Erythroblast (primary cell): ENCODE measurements around the gene BIRC2.
"Not testable (repeated sequence)": the region's sequence is repeated elsewhere in the genome, so short reads cannot be mapped to it uniquely, and the experiment has no call there.

Experiments used
- DNase-seq, 2 experiments: peaks; one replicate each; lab custom pipeline; 2025; lab: John Stamatoyannopoulos, UW
- GATA1 ChIP-seq: IDR thresholded peaks from 2 replicates; pipeline ENCODE4 v1.6.1; 2011; ENCODE audit warnings: low read depth, mild to moderate bottlenecking, control low read depth, low read length, moderate library complexity
- POLR2A ChIP-seq: IDR thresholded peaks from 2 replicates; pipeline ENCODE4 v1.6.1; 2011; ENCODE audit warnings: mild to moderate bottlenecking, low read length

Gene BIRC2

DNA sequence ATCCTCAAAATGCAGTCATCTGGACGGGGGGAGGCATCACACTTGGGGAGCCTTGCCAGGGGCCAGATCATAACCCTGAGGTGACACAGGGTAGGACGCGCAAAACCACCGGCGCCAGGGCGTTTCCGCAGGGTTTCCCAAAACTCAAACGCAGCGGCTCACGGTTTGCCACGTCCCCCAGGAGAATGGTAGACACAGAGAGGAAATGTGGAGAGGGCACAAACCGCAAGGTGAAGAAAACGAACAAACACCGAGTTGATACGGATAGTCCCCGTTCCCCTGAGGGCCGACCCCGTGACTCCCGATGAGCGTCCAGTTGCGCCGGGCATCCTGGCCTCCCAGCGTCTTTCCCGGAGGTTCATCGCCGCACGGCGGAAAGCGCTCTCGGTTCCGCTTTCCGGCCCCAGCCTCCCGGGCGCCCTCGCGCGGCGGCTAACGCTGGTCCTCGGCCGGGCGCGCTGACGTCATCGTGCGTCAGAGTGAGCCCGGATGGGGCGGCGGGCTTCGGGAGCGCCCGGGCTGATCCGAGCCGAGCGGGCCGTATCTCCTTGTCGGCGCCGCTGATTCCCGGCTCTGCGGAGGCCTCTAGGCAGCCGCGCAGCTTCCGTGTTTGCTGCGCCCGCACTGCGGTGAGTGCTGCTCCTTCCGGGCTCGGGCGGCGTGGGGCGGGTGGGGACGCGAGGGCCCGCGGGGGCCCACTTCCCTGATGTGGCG, at the start of gene BIRC2:
Gene BIRC2, plus strand, starts transcription at position 467 of the 714 bp plus-strand sequence. CDS start 2,641 bp downstream, outside the sequence.
- TF ChIP-seq POLR2A (peak; percentile 97), GATA1 (no peak)
- peak; percentile 94 to 97 for DNase-seq

DNA sequence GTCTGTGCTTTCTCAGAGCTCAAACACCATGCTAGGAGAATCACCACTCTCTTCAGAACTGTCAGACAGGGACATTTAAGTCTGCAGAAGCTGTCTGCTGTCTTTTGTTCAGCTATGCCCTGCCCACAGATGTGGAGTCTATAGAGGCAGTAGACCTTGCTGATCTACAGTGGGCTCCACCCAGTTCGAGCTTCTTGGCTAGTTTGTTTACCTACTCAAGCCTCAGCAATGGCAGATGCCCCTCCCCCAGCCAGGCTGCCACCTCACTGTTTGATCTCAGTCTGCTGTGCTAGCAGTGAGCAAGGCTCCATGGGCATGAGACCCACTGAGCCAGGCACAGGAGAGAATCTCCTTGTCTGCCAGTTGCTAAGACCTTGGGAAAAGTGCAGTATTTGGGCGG, 46.2 kb upstream of the BIRC2 start:
- not testable (repeated sequence) for DNase-seq

DNA sequence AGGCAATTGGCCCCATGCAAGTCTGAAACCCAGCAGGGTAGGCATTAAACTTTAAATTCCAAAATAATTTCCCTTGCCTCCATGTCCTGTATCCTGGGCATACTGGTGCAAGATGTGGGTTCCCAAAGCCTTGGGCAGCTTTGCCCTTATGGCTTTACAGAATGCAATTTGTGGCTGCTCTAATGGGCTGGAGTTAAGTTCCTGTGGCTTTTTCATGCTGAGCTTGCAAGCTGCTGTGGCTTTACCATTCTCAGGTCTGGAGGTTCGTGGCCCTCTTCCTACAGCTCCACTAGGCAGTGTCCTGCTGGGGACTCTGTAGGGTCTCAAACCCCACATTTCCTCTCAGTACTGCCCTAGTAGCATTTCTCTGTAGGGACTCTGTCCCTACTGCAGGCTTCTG, 44.8 kb upstream of the BIRC2 start:
- TF ChIP-seq POLR2A = no peak
- TF ChIP-seq GATA1 = no peak
- DNase-seq = no peak

DNA sequence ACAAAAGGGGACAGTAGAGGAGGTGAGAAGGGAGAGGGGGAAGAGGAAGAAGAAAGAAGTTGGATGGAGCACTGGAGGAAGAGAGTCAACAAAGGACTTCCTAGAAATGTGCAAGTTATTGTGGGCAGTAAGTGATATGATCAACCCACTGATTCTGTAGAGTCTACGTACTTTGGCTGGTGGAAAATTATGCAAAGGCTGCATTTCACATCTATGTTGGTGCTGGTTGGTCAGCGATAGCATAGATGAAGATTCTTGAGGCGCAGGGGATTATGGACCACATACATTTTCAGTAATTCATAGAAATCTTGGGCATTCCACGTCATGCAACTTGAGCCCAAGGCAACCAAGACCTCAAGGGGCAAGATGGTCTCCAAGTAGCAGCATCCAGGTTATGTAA, 42.3 kb upstream of the BIRC2 start:
- no peak for DNase-seq
- TF ChIP-seq POLR2A (no peak), GATA1 (no peak)

DNA sequence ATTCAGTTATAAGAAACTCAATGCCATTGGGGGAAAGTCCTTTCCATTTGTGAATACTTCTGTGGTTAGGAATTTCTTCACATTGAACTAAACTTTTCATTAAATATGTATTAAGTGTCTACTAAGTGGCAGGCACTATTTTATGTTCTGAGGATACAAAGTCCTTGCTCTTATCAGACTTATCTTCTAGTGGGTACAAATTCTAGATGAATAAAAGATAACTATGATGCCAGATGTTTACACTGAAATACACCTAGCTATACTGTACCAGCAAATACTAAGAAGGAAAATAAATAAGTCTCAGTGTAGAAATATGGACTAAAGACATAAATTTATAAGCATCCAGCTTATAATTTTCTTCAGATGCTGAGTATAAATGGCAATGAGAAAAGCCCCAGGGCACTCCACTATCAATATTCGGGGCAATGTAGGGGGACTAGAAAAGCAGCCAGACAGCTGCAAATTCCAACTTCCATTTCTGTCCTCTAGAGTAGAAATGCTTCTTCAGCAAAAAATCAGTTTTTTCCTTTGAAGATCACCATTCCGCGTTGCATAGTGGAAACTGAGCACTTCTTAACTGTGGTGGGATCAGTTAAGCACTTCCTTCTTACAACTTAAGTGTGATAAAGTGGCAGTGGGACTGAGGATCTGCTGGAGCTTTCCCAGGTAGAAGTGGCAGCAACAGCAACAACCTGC, 41.5 kb upstream of the BIRC2 start:
- no peak for DNase-seq
- TF ChIP-seq POLR2A (no peak), GATA1 (no peak)

DNA sequence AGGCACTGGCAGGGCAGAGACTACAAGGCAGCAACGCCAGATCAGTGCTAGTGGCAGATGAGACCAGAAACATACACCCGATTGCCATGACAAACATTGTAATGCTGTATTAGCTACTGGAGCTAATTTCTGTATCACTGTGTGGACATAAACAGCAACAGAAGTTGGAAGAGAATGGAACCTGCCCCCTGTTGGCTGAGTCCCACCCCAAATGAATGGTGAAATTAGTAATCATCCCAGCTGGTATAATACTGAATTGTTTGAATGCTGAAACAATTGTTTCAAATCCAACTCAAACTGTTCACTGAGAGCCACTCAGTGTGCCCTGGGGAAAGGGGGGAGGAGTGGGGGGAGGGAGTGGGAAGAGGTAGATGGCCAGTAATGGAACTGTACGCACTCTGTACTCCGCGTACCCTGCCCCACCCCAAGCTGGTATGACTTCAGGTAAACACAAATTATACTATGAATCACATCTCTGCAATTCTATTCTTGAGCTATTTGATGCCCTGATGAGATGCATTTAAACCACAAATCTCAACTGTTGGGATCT, 40.9 kb upstream of the BIRC2 start:
- TF ChIP-seq POLR2A (no peak), GATA1 (no peak)
- DNase-seq = no peak

DNA sequence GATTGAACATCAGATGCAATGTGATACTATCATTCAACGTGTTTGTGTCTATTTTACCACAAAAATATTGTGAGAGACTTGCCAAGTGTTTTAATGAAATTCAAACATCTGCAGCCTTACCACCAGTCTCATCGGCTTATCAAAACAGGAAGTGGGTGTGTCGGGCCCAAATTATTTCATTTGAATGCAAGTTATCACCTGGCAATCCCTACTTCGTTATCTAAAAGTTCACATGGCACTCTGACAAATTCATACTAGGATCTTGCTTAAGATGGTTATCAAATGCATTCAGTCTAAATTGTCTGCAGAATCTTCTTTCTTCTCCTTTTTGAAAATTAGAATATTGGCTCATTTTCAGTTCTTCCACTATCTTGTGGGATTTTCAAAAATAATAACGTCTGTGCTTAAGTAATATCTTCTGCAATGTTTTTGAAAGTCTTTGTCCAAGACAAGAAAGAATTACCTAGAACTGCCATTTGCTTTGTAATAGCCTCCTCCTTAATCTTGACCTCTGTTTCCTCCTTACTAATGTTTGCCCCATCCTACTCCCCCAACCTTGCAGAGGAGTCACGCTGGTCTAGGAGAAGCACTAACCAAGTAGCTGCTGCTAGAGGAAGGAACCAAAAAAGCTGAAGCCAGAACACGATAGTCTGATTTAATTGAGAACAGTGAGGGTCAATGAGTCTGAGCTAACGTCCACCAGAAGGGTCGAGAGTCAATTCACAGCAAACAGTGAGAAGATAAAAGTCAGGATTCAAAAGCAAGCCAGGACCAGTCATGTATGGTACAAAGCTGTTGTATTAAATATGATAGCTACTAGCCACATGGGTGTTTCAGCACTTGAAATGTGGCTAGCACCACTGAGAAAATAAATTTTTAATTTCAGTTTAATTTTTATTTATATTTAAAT, 39.9 kb upstream of the BIRC2 start:
- DNase-seq = no peak
- TF ChIP-seq POLR2A (no peak), GATA1 (no peak)

DNA sequence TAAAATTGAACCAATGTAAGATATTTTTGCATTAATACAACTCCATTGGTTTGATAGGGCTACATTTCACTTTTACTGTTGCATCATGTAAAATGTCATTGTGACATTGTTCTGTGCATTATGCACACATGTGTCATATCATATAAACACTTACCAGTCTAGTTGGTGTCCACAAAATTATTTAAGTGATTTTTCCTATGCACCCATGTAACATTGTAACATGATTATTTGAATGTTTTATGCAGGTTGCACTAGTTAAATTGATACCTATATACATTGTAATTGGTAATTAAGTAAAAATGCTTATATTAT, 39.3 kb upstream of the BIRC2 start:
- TF ChIP-seq POLR2A = no peak
- no peak for TF ChIP-seq GATA1
- no peak for DNase-seq

DNA sequence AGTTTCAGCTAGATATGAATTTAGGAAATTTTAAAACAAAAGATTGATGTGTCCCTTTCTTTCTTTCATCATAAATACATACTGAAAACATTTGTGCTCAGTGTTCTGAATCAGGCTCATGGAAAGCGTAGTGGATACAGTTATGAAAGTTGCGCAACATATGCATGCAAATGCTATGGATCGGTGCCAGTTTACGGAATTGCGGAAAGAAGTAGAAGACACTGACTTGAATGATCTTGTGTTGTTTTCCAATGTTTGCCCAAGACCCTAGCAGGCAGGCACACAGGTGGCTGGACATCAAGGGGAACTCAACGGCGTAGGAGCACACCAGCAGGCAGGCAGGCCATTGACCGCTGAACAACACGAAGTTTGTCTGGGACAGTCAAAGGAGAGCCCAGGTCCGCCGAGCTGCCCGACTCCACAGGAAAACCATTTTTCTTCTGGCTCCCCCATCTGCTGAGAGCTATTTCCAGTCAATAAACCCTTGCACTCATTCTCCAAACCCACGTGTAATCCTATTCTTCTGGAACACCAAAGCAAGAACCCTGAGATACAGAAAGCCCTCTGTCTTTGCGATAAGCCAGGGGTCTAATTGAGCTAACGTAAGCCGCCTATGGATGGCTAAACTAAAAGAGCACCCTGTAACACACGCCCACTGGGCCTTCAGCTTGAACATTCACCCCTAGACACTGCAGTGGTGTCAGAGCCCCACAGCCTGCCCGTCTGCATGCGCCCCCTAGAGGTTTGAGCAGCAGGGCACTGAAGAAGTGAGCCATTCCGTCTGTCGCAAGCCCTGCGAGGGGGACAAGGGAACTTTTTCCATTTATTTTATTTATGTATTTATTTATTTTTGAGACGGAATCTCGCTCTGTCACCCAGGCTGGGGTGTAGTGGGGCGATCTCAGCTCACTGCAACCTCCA, 37.1 kb upstream of the BIRC2 start:
- peak; percentile 8 to 24 for DNase-seq
- TF ChIP-seq POLR2A (no peak), GATA1 (no peak)

DNA sequence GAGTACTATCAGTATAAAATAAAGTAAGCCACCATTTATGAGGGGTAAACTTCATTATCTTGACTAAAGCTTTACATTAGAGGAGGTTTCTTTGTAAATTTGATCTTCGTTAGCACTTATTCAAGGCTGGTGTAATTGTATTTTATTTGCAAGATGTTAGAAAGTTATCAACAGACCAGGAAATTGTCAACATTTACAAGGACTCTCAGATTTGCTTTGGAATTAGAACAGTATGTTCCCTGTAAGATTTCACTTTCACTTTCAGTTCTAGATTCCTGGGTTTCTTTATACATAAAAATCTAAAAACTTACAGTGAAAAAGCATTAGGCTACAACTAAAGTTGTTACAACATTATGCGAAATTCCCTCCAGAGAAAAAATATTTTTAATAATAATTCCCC, 34.3 kb upstream of the BIRC2 start:
- no peak for TF ChIP-seq POLR2A
- TF ChIP-seq GATA1 = no peak
- peak in 1 of 2 experiments; percentile 4 for DNase-seq

DNA sequence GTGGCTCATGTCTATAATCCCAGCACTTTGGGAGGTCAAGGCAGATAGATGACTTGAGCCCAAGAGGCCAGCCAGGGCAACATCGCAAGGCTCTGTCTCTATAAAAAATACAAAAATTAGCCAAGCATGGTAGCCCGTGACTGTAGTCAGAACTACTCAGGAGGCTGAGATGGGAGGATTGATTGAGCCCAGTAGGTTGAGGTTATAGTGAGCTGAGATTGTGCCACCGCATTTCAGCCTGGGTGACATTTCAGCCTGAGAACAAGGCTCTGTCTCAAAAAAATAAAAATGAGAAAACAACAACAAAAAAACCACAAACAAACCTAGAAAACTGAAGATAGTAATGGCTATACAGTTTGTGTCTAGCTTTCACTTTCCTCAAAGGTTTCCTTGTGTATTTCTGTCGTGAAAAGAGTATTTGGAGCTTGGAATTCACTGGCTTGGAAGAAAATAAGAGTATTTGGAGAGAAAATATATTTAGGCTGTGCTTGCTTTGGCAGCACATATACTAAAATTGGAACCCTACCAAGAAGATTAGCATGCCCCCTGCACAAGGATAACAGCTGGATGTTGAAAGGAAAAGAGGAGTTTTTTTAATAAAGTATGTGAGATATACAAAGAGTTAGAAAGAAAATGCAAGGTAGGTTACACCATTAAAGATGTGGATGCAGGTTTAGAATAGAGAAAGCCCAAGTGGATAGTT, 33.6 kb upstream of the BIRC2 start:
- TF ChIP-seq POLR2A = no peak
- DNase-seq = no peak

DNA sequence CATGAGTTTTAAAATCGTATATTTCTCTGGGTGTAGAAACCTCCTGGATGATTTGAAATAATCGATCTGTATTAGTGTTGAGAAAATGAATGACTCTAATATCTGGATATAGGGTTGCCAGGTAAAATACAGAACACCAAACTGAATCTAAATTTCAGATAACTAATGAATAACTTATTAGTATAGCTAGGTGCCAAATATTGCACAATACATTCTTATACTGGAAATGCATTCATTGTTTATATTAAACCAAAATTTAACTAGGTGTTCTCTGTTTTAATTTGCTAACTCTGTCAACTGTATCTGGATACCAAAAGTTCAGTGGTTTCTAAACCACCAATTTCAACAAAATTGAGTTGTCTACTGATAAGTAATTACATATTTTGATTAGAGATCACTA, 32.2 kb upstream of the BIRC2 start:
- no peak for DNase-seq
- TF ChIP-seq POLR2A = no peak
- TF ChIP-seq GATA1 = no peak
